Medulla oblongata (tissue), 1 donor: ENCODE measurements around the gene SEC31A.
"Not testable (repeated sequence)": the region's sequence is repeated elsewhere in the genome, so short reads cannot be mapped to it uniquely, and the experiment has no call there.

ENCODE experiments used
- DNase-seq: peaks from one replicate; pipeline ENCODE4 v3.0.0-alpha.2; 2015; ENCODE audit errors: extremely low spot score

The SEC31A gene

GRCh38 chr4:82892467-82892802 is 1.5 kb upstream of the SEC31A start:
- DNase-seq: no peak

- DNase-seq: peak; percentile 4
Measured at GRCh38 chr4:82891707-82892466, 934 bp upstream of the SEC31A start.

DNA sequence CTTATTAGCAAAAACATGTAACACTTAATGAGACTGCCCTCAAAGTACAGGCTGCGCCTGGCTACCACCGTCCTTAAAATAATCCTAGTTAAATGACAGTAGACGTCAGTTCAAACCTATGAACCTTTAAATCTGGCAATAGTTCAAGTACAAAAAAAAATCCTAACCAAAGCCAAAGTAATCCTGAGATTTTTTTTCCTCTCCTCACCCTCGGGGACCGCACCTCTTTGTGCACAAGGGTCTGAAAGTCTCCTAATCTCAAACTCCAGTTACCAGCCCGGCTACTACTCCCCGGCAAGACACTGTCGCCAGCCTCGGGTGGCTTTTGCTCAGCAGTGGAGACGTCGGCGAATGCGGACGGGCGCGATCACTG is 439 bp downstream of the SEC31A start:
- DNase-seq: no peak

DNA sequence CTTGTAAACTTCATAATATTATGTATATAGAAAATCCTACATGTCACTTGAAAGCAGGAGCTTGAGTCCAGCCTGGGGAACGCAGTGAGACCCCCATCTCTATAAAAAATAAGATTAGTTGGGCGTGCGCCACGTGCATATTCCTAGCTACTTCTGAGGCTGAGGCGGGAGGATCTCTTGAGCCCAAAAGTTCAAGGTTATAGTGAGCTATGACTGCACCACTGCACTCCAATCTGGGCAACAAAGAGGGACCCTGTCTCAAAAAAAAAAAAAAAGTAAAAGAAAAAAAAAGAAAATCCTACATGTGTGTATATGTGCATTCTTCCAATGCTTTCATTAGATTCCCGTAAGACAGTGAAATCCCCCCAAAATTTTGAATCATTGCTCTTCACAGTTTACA is 1.7 kb downstream of the SEC31A start:
- DNase-seq: no peak

- DNase-seq: no peak
Measured at GRCh38 chr4:82886147-82886942, 4.6 kb downstream of the SEC31A start.

GRCh38 chr4:82885410-82885809 is 5.5 kb downstream of the SEC31A start:
- DNase-seq: no peak

GRCh38 chr4:82868572-82868971 is 22.4 kb downstream of the SEC31A start:
- DNase-seq: no peak

- no peak for DNase-seq
Measured at GRCh38 chr4:82866706-82867385, 24.1 kb downstream of the SEC31A start.

GRCh38 chr4:82866033-82866432 is 24.9 kb downstream of the SEC31A start:
- DNase-seq: not testable (repeated sequence)

DNA sequence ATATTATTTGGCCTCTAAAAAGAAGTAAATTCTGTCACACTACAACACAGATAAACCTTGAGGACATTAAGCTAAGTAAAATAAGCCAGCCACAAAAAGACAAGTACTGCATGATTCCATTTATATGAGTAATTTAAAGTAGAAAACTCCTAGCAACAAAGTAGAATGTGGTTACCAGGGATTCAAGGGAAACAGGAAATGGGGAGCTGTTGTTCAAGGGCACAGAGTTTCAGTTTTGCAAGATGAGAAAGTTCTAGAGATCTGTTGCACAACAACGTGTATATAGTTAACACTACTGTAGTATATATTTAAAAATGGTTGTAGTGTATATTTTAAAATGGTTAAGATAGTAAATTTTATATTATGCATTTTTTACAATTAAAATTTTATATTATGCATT is 25.4 kb downstream of the SEC31A start:
- peak; percentile 42 for DNase-seq

- no peak for DNase-seq
Measured at GRCh38 chr4:82864336-82864979, 26.5 kb downstream of the SEC31A start.

GRCh38 chr4:82861529-82861928 is 29.4 kb downstream of the SEC31A start:
- no peak for DNase-seq

DNA sequence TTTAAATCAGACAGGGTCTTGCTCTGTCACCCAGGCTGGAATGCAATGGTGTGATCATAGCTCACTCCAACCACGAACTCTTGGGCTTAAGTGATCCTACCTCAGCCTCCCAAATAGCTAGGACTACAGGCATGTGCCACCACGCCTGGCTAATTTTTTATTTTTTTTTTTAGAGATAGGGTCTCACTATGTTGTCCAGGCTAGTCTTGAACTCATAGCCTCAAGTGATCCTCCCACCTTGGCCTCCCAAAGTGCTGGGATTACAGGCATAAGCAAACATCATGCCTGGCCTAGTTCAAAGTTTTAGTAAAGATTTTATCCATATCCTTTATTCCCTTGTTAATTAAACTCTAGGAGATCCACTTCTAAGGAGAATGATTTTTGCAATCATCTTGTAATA is 30.5 kb downstream of the SEC31A start:
- DNase-seq: not testable (repeated sequence)

DNA sequence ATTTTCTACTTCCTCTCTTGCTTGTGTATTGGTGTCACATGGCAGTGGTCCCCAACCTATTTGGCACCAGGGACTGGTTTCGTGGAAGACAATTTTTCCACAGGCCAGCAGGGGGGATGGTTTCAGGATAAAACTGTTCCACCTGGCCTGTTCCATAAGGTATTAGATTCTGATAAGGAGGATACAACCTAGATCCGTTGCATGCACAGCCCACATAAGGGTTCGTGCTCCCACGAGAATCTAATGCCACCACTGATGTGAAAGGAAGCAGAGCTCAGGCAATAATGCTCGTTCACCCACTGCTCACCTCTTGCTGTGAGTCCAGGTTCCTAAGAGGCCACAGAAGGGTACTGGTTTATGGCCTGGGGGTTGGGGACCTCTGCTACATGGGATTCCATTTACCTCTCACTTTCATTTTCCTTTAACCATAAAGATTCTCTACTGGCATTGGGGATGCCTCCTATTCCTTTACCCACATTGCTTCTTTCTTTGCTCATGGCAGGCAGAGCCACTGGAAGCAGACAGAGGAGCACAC is 38.1 kb downstream of the SEC31A start:
- no peak for DNase-seq

GRCh38 chr4:82851885-82852750 is 38.8 kb downstream of the SEC31A start:
- peak; percentile 15 for DNase-seq

- no peak for DNase-seq
Measured at GRCh38 chr4:82851318-82851717, 39.6 kb downstream of the SEC31A start.

DNA sequence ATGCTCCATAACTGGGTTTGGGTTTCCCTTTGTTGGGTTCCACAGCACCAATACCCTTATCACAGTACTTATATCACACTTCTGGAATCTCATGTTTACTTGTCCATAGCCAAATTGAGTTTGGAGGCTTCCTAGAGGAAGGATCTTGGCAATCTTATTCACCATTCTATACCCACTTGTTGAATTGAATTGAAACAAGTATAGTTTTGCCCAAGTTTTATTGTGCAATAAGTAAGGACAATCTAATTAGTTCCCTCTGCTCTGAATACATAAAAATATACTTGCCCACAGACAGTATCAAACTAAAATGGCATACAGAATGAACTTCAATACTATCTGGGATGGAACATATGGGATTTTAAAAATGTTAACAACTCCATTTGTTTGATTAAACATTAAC is 40.3 kb downstream of the SEC31A start:
- DNase-seq: no peak

- DNase-seq: no peak
Measured at GRCh38 chr4:82848706-82849105, 42.2 kb downstream of the SEC31A start.

- DNase-seq: no peak
Measured at GRCh38 chr4:82842593-82842992, 48.4 kb downstream of the SEC31A start.

GRCh38 chr4:82839624-82840023 is 51.3 kb downstream of the SEC31A start:
- DNase-seq: no peak

GRCh38 chr4:82833696-82834313 is 57.1 kb downstream of the SEC31A start:
- DNase-seq: no peak
